Upper lobe of left lung (tissue), 4 donors: ENCODE results near the gene MTFMT.

Source experiments
- CTCF ChIP-seq, 6 experiments: fragments of 450-650 bp in 4 of 6; fragments of 200-600 bp in 2 of 6; sonication (generic) in 2 of 6; IDR thresholded peaks; one replicate each; pipeline ENCODE4 v1.5.1; 2016 to 2019; ENCODE audit warnings: antibody characterized with exemption in 6 of 6
- EP300 ChIP-seq, 4 donors: sonication (generic); formaldehyde crosslinking; IDR thresholded peaks; one replicate each; pipeline ENCODE4 v1.5.1; 2017; ENCODE audit warnings: antibody characterized with exemption in 4 of 4, control low read depth in 2 of 4
- POLR2A ChIP-seq, 4 donors: fragments of 450-650 bp; IDR thresholded peaks; one replicate each; pipeline ENCODE4 v1.5.1; 2016 to 2017; ENCODE audit warnings: antibody characterized with exemption in 4 of 4, mild to moderate bottlenecking in 2 of 4
- POLR2AphosphoS5 ChIP-seq, 2 donors: sonication (generic); formaldehyde crosslinking; IDR thresholded peaks; one replicate each; pipeline ENCODE4 v1.5.1; 2017; ENCODE audit warnings: antibody characterized with exemption in 2 of 2

- no peak for TF ChIP-seq POLR2A (IDR thresholded peaks at IDR 0.05)
- no peak for TF ChIP-seq CTCF (IDR thresholded peaks at IDR 0.05)
- TF ChIP-seq EP300 (IDR thresholded peaks at IDR 0.05) = no peak
- TF ChIP-seq POLR2AphosphoS5 (IDR thresholded peaks at IDR 0.05) = no peak
These were observed 36.1 kb downstream of the MTFMT start for GRCh38 chr15:64993290-64993689.
